K562 (cell line): ENCODE data around the gene P2RX1. TPM values are rescaled to one million over a fixed set of nuclear protein-coding genes. Genes with fewer than 3 reads are reported as not detected.
A peak's percentile ranks its signal among the peaks of the same experiment; 100 is the strongest.

ENCODE experiments used
- EGR1 ChIP-seq: fragments of 450-650 bp; conservative IDR thresholded peaks from 2 replicates; pipeline ENCODE4 v1.6.1; 2017; ENCODE audit warnings: mild to moderate bottlenecking
- FOXA1 ChIP-seq: fragments of 450-650 bp; IDR thresholded peaks from 2 replicates; pipeline ENCODE4 v1.6.1; 2016; ENCODE audit warnings: mild to moderate bottlenecking, borderline replicate concordance
- ID3 ChIP-seq, 2 experiments: fragments of 250-450 bp in 1 of 2; fragments of 450-650 bp in 1 of 2; sonication (Bioruptor Pico) in 1 of 2; IDR thresholded peaks; 2 replicates each; pipeline versions ENCODE4 v1.6.1 to v1.8.0; 2016 to 2021; ENCODE audit warnings: mild to moderate bottlenecking in 2 of 2, moderate library complexity in 2 of 2, missing compliant biosample characterization in 1 of 2, missing genetic modification characterization in 1 of 2
- KAT7 ChIP-seq: sonication (generic); formaldehyde crosslinking; IDR thresholded peaks from 2 replicates; pipeline ENCODE4 v1.8.0; 2022; ENCODE audit warnings: missing genetic modification reagents, mild to moderate bottlenecking, borderline replicate concordance
- MAFF ChIP-seq: IDR thresholded peaks from 2 replicates; pipeline ENCODE4 v1.6.1; 2012; ENCODE audit warnings: low read length, improper control_type of control experiment
- MED1 ChIP-seq: sonication (generic); formaldehyde crosslinking; IDR thresholded peaks from 2 replicates; pipeline ENCODE4 v1.8.1; 2023; ENCODE audit warnings: missing genetic modification reagents, borderline replicate concordance
- PRPF4 ChIP-seq: fragments of 200-400 bp; formaldehyde crosslinking; IDR thresholded peaks from one replicate; pipeline ENCODE4 v1.6.1; 2017; ENCODE audit warnings: low read length, low read depth, mild to moderate bottlenecking; ENCODE audit not compliant: insufficient read depth, poor library complexity, severe bottlenecking
- RBM25 ChIP-seq: fragments of 200-400 bp; formaldehyde crosslinking; IDR thresholded peaks from 2 replicates; pipeline ENCODE4 v1.6.1; 2018; ENCODE audit warnings: low read length, low read depth, moderate library complexity; ENCODE audit not compliant: severe bottlenecking
- SRSF3 ChIP-seq: fragments of 200-400 bp; formaldehyde crosslinking; IDR thresholded peaks from 2 replicates; pipeline ENCODE4 v1.6.1; 2016; ENCODE audit warnings: mild to moderate bottlenecking, low read length, moderate library complexity; ENCODE audit not compliant: insufficient read depth
- TGIF2 ChIP-seq: sonication (generic); formaldehyde crosslinking; IDR thresholded peaks from 2 replicates; pipeline ENCODE4 v1.8.1; 2022; ENCODE audit warnings: mild to moderate bottlenecking, missing genetic modification reagents, moderate library complexity
- ZNF518B ChIP-seq: fragments of 250-450 bp; sonication (Bioruptor Pico); IDR thresholded peaks from 2 replicates; pipeline ENCODE4 v1.5.0; 2021; ENCODE audit warnings: mild to moderate bottlenecking, moderate library complexity
- ZNF561 ChIP-seq: fragments of 450-650 bp; formaldehyde crosslinking; conservative IDR thresholded peaks from 2 replicates; pipeline ENCODE4 v1.4.0; 2020; ENCODE audit warnings: mild to moderate bottlenecking, moderate library complexity
- polyA plus RNA-seq, 8 experiments: library from polyadenylated mRNA; depleted of rRNA in 4 of 8; stranded (reverse) in 5 of 8; unstranded in 3 of 8; fragments of >200 nt; fragmentation: Nextera tagmentation in 2 of 8; fragmentation: Illumina TruSeq in 1 of 8; extraction: Ambion mirVana in 2 of 8; extraction: Trizol in 1 of 8; gene quantifications; 2 replicates each; pipeline versions ENCODE4 v1.2.1 to v1.2.3, GENCODE V29; 2011 to 2014; ENCODE audit warnings: inconsistent platforms in 1 of 8, missing spikeins in 1 of 8
- total RNA-seq, 7 experiments: library from RNA; depleted of rRNA in 6 of 7; stranded (reverse); fragments of >200 nt in 6 of 7; fragmentation: Illumina TruSeq in 2 of 7; extraction: Trizol in 2 of 7; gene quantifications; 2 replicates each; pipeline versions ENCODE4 v1.2.1 to v1.2.3, GENCODE V29; 2011 to 2021; ENCODE audit warnings: low replicate concordance in 1 of 7
- TF ChIP-seq, protein P1 (sequence below): fragments of 450-650 bp; IDR thresholded peaks from 2 replicates; pipeline ENCODE4 v1.6.1; 2016
- TF ChIP-seq, protein P2 (sequence below): fragments of 450-650 bp; IDR thresholded peaks from 2 replicates; pipeline ENCODE4 v1.6.1; 2018; ENCODE audit not compliant: partially characterized antibody
- TF ChIP-seq, protein P3 (sequence below), 3 experiments: fragments of 200-800 bp in 1 of 3; sonication (Bioruptor generic) in 1 of 3; sonication (generic) in 1 of 3; formaldehyde crosslinking in 1 of 3; IDR thresholded peaks; 2 replicates each; pipeline versions ENCODE4 v1.6.1 to v1.8.0; 2016 to 2022; ENCODE audit warnings: mild to moderate bottlenecking in 2 of 3, missing compliant biosample characterization in 2 of 3, missing genetic modification characterization in 2 of 3, missing genetic modification reagents in 1 of 3

The P2RX1 gene
- total and polyA plus RNA-seq, 9 of the 15 experiments (the other 6 are each of a cell fraction or from before 2014, with no cell fraction given) = 0.27 to 20.3 (median 10.3) TPM

GRCh38 chr17:3892095-3892998, 23.9 kb downstream of the P2RX1 start (continued):
- TF ChIP-seq ID3 (CRISPR knock-in tag; IDR thresholded peaks at IDR 0.05) = no peak
- TF ChIP-seq ID3 (tag; IDR thresholded peaks at IDR 0.05) = no peak
- no peak for TF ChIP-seq KAT7 (CRISPR knock-in tag)
- TF ChIP-seq FOXA1 = no peak
- peak; percentile 78 for TF ChIP-seq EGR1
- TF ChIP-seq, protein P1, sequence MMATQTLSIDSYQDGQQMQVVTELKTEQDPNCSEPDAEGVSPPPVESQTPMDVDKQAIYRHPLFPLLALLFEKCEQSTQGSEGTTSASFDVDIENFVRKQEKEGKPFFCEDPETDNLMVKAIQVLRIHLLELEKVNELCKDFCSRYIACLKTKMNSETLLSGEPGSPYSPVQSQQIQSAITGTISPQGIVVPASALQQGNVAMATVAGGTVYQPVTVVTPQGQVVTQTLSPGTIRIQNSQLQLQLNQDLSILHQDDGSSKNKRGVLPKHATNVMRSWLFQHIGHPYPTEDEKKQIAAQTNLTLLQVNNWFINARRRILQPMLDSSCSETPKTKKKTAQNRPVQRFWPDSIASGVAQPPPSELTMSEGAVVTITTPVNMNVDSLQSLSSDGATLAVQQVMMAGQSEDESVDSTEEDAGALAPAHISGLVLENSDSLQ = peak; percentile 37; the same call in 1 of the 2 replicates
- no peak for TF ChIP-seq PRPF4
- no peak for TF ChIP-seq TGIF2
- TF ChIP-seq ZNF518B (CRISPR knock-in tag) = no peak
- no peak for TF ChIP-seq ZNF561
- TF ChIP-seq RBM25 = no peak
- TF ChIP-seq MED1 (CRISPR knock-in tag) = no peak
- TF ChIP-seq, protein P2, sequence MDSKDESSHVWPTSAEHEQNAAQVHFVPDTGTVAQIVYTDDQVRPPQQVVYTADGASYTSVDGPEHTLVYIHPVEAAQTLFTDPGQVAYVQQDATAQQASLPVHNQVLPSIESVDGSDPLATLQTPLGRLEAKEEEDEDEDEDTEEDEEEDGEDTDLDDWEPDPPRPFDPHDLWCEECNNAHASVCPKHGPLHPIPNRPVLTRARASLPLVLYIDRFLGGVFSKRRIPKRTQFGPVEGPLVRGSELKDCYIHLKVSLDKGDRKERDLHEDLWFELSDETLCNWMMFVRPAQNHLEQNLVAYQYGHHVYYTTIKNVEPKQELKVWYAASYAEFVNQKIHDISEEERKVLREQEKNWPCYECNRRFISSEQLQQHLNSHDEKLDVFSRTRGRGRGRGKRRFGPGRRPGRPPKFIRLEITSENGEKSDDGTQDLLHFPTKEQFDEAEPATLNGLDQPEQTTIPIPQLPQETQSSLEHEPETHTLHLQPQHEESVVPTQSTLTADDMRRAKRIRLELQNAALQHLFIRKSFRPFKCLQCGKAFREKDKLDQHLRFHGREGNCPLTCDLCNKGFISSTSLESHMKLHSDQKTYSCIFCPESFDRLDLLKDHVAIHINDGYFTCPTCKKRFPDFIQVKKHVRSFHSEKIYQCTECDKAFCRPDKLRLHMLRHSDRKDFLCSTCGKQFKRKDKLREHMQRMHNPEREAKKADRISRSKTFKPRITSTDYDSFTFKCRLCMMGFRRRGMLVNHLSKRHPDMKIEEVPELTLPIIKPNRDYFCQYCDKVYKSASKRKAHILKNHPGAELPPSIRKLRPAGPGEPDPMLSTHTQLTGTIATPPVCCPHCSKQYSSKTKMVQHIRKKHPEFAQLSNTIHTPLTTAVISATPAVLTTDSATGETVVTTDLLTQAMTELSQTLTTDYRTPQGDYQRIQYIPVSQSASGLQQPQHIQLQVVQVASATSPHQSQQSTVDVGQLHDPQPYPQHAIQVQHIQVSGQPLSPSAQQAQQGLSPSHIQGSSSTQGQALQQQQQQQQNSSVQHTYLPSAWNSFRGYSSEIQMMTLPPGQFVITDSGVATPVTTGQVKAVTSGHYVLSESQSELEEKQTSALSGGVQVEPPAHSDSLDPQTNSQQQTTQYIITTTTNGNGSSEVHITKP = no peak
- no peak for TF ChIP-seq MAFF
- TF ChIP-seq, protein P3, sequence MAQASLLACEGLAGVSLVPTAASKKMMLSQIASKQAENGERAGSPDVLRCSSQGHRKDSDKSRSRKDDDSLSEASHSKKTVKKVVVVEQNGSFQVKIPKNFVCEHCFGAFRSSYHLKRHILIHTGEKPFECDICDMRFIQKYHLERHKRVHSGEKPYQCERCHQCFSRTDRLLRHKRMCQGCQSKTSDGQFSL (CRISPR knock-in tag; IDR thresholded peaks at IDR 0.05) = peak; percentile 97
- TF ChIP-seq, protein P3 (tag; IDR thresholded peaks at IDR 0.05) = peak in 1 of 2 experiments; percentile 83; a peak in 2 of 4 replicates
- TF ChIP-seq SRSF3 = no peak
